ENCODE results near the gene PKDREJ. TPM values are rescaled to one million over a fixed set of nuclear protein-coding genes. Genes with fewer than 3 reads are reported as not detected.
"Not testable (repeated sequence)": the region's sequence is repeated elsewhere in the genome, so short reads cannot be mapped to it uniquely, and the experiment has no call there.

PKDREJ gene
- total RNA-seq, 4 donors from 2014 or later, result 0.11 to 0.19 TPM; not detected in 2

GRCh38 chr22:46267431-46268279 is 4.5 kb upstream of the PKDREJ start, which contains the start of gene TTC38:
Gene TTC38 (plus strand): TSS chr22:46268008. CDS start chr22:46268040, 32 bp downstream.
- Histone ChIP-seq H3K4me3 (peak within 1 kb of the TSS; percentile 62 to 82 (median 74)), H3K4me1 (peaks cover 18 to 41% (median 20%) of the 10 kb centered on the region in 3 donors), H3K9me3 (peaks cover 0 to 8% (median 4%) of the 10 kb centered on the region in 3 donors), H3K36me3 (peaks cover 0 to 17% (median 4%) of the 10 kb centered on the region in 3 donors), H3K27ac (peak within 1 kb of the TSS; percentile 79 to 88 (median 84)), H3K27me3 (no peaks in the 10 kb centered on the region)
- no peak for DNase-seq
- 3 to 6% methylated on average over 4 to 5 of the region's 74 CpGs for WGBS, 2 donors
- intact Hi-C loops (cut with DNase I), result no loop called here
- TF ChIP-seq CTCF (IDR thresholded peaks at IDR 0.05) (no peak), POLR2A (IDR thresholded peaks at IDR 0.05) (peak in 1 of 4 donors; percentile 39)

- H3K36me3 ChIP-seq; H3K27ac ChIP-seq; H3K9me3 ChIP-seq; H3K4me3 ChIP-seq; intact Hi-C loops (cut with DNase I); DNase-seq: not testable (repeated sequence)
- 55 to 83% methylated on average over 3 to 4 of the region's 4 CpGs for WGBS, 2 donors
- Histone ChIP-seq H3K4me1 (peaks cover 18 to 44% (median 20%) of the 10 kb centered on the region in 3 donors), H3K27me3 (peaks cover 0 to 18% (median 0%) of the 10 kb centered on the region in 4 donors)
Observed at GRCh38 chr22:46265627-46266026, 2.5 kb upstream of the PKDREJ start.

GRCh38 chr22:46264520-46264919 is 1.4 kb upstream of the PKDREJ start:
- H3K9me3 ChIP-seq; H3K27ac ChIP-seq; DNase-seq; H3K4me3 ChIP-seq; H3K36me3 ChIP-seq; intact Hi-C loops (cut with DNase I): not testable (repeated sequence)
- 70 to 80% methylated on average over 1 to 5 of the region's 6 CpGs for WGBS, 2 donors
- Histone ChIP-seq H3K4me1 (peaks cover 18 to 38% (median 19%) of the 10 kb centered on the region in 3 donors), H3K27me3 (peaks cover 0 to 21% (median 0%) of the 10 kb centered on the region in 4 donors)

GRCh38 chr22:46262449-46263215 is 511 bp downstream of the PKDREJ start:
- H3K27ac ChIP-seq, result peak overlapping the region in 2 of 4 donors; percentile 47 to 53
- H3K27me3 ChIP-seq, result peaks cover 0 to 29% (median 0%) of the 10 kb centered on the region in 4 donors
- intact Hi-C loops (cut with DNase I), result no loop called here
- TF ChIP-seq POLR2A (IDR thresholded peaks at IDR 0.05) (no peak), CTCF (IDR thresholded peaks at IDR 0.05) (peak in 4 of 6 experiments; percentile 13 to 39 (median 20))
- peaks cover 0 to 8% (median 4%) of the 10 kb centered on the region in 3 donors for H3K9me3 ChIP-seq
- WGBS, 2 donors, result 45% methylated on average over 6 of the region's 109 CpGs; no CpG with 5 or more reads in 1 of the 2 donors
- no peaks in the 10 kb centered on the region for H3K36me3 ChIP-seq
- DNase-seq, result no peak
- peaks cover 7 to 22% (median 7%) of the 10 kb centered on the region in 3 donors for H3K4me1 ChIP-seq
- peak overlapping the region; percentile 16 to 62 (median 42) for H3K4me3 ChIP-seq

- no peak for DNase-seq
- intact Hi-C loops (cut with DNase I), result no loop called here
- peaks cover 0 to 2% (median 0%) of the 10 kb centered on the region in 3 donors for H3K9me3 ChIP-seq
- peaks cover 0 to 33% (median 0%) of the 10 kb centered on the region in 4 donors for H3K27me3 ChIP-seq
- H3K4me1 ChIP-seq, result peaks cover 3 to 15% (median 7%) of the 10 kb centered on the region in 3 donors
- H3K36me3 ChIP-seq, result no peaks in the 10 kb centered on the region
- 73 to 90% methylated on average over 5 to 6 of the region's 6 CpGs for WGBS, 2 donors
- H3K4me3 ChIP-seq, result no peak overlapping the region
- H3K27ac ChIP-seq, result no peak overlapping the region
- TF ChIP-seq CTCF (IDR thresholded peaks at IDR 0.05), result no peak
- no peak for TF ChIP-seq POLR2A (IDR thresholded peaks at IDR 0.05)
Observed at GRCh38 chr22:46260038-46260437, 3.1 kb downstream of the PKDREJ start.
